ENCODE data around the gene LSAMP.

LSAMP gene

GRCh38 chr3:116298151-116298550 lies 147.1 kb downstream of the LSAMP start:
- H3K36me3 ChIP-seq (ENCODE audit: control insufficient read depth, insufficient read depth, low read length) = no peaks in the 10 kb centered on the region
- no peak overlapping the region for H3K27ac ChIP-seq (ENCODE audit: low read depth, low read length)
- no peaks in the 10 kb centered on the region for H3K9me3 ChIP-seq (ENCODE audit: control insufficient read depth, insufficient read depth, low read depth, low read length)
- peaks cover 11% of the 10 kb centered on the region for H3K4me1 ChIP-seq (ENCODE audit: control insufficient read depth, insufficient read depth, low read length)
- no peak overlapping the region for H3K9ac ChIP-seq (ENCODE audit: low read length)
- H3K4me3 ChIP-seq (ENCODE audit: low read depth, low read length) = no peak overlapping the region
- no peaks in the 10 kb centered on the region for H3K27me3 ChIP-seq (ENCODE audit: control insufficient read depth, insufficient read depth, low read length)

GRCh38 chr3:116291141-116291540 lies 154.1 kb downstream of the LSAMP start:
- H3K4me3 ChIP-seq (ENCODE audit: low read depth, low read length) = no peak overlapping the region
- no peaks in the 10 kb centered on the region for H3K36me3 ChIP-seq (ENCODE audit: control insufficient read depth, insufficient read depth, low read length)
- H3K27me3 ChIP-seq (ENCODE audit: control insufficient read depth, insufficient read depth, low read length) = no peaks in the 10 kb centered on the region
- no peaks in the 10 kb centered on the region for H3K4me1 ChIP-seq (ENCODE audit: control insufficient read depth, insufficient read depth, low read length)
- H3K9me3 ChIP-seq (ENCODE audit: control insufficient read depth, insufficient read depth, low read depth, low read length) = no peaks in the 10 kb centered on the region
- no peak overlapping the region for H3K9ac ChIP-seq (ENCODE audit: low read length)
- H3K27ac ChIP-seq (ENCODE audit: low read depth, low read length) = no peak overlapping the region

- no peak overlapping the region for H3K27ac ChIP-seq (ENCODE audit: low read depth, low read length)
Observed at GRCh38 chr3:116288485-116288884, 156.8 kb downstream of the LSAMP start.

GRCh38 chr3:116285781-116286421 lies 159.4 kb downstream of the LSAMP start:
- no peaks in the 10 kb centered on the region for H3K36me3 ChIP-seq (ENCODE audit: control insufficient read depth, insufficient read depth, low read length)
- no peak overlapping the region for H3K9ac ChIP-seq (ENCODE audit: low read length)
- no peak overlapping the region for H3K27ac ChIP-seq (ENCODE audit: low read depth, low read length)
- H3K27me3 ChIP-seq (ENCODE audit: control insufficient read depth, insufficient read depth, low read length) = no peaks in the 10 kb centered on the region
- H3K9me3 ChIP-seq (ENCODE audit: control insufficient read depth, insufficient read depth, low read depth, low read length) = no peaks in the 10 kb centered on the region
- no peak overlapping the region for H3K4me3 ChIP-seq (ENCODE audit: low read depth, low read length)
- H3K4me1 ChIP-seq (ENCODE audit: control insufficient read depth, insufficient read depth, low read length) = peaks cover 5% of the 10 kb centered on the region

More at GRCh38 chr3:116288485-116288884, 156.8 kb downstream of the LSAMP start:
- H3K4me3 ChIP-seq (ENCODE audit: low read depth, low read length) = no peak overlapping the region
- H3K4me1 ChIP-seq (ENCODE audit: control insufficient read depth, insufficient read depth, low read length) = peaks cover 5% of the 10 kb centered on the region
- H3K9me3 ChIP-seq (ENCODE audit: control insufficient read depth, insufficient read depth, low read depth, low read length) = no peaks in the 10 kb centered on the region
- H3K9ac ChIP-seq (ENCODE audit: low read length) = no peak overlapping the region
- no peaks in the 10 kb centered on the region for H3K27me3 ChIP-seq (ENCODE audit: control insufficient read depth, insufficient read depth, low read length)
- no peaks in the 10 kb centered on the region for H3K36me3 ChIP-seq (ENCODE audit: control insufficient read depth, insufficient read depth, low read length)

- Histone ChIP-seq H3K36me3 (ENCODE audit: control insufficient read depth, insufficient read depth, low read length) (no peaks in the 10 kb centered on the region), H3K27ac (ENCODE audit: low read depth, low read length) (no peak overlapping the region), H3K4me3 (ENCODE audit: low read depth, low read length) (no peak overlapping the region), H3K4me1 (ENCODE audit: control insufficient read depth, insufficient read depth, low read length) (peaks cover 14% of the 10 kb centered on the region), H3K27me3 (ENCODE audit: control insufficient read depth, insufficient read depth, low read length) (no peaks in the 10 kb centered on the region), H3K9ac (ENCODE audit: low read length) (no peak overlapping the region), H3K9me3 (ENCODE audit: control insufficient read depth, insufficient read depth, low read depth, low read length) (no peaks in the 10 kb centered on the region)
Observed at GRCh38 chr3:116281313-116282143, 163.8 kb downstream of the LSAMP start.

- H3K36me3 ChIP-seq (ENCODE audit: control insufficient read depth, insufficient read depth, low read length) = no peaks in the 10 kb centered on the region
- H3K4me3 ChIP-seq (ENCODE audit: low read depth, low read length) = no peak overlapping the region
Observed at GRCh38 chr3:116280130-116280740, 165.1 kb downstream of the LSAMP start.

GRCh38 chr3:116276675-116277074 lies 168.6 kb downstream of the LSAMP start:
- Histone ChIP-seq H3K4me1 (ENCODE audit: control insufficient read depth, insufficient read depth, low read length) (0 out of 2 replicates have a peak, but pooled peaks cover 9% of the 10 kb centered on the region), H3K4me3 (ENCODE audit: low read depth, low read length) (no peak overlapping the region), H3K27ac (ENCODE audit: low read depth, low read length) (no peak overlapping the region), H3K9ac (ENCODE audit: low read length) (no peak overlapping the region), H3K27me3 (ENCODE audit: control insufficient read depth, insufficient read depth, low read length) (no peaks in the 10 kb centered on the region), H3K9me3 (ENCODE audit: control insufficient read depth, insufficient read depth, low read depth, low read length) (no peaks in the 10 kb centered on the region), H3K36me3 (ENCODE audit: control insufficient read depth, insufficient read depth, low read length) (no peaks in the 10 kb centered on the region)

More at GRCh38 chr3:116280130-116280740, 165.1 kb downstream of the LSAMP start:
- Histone ChIP-seq H3K9me3 (ENCODE audit: control insufficient read depth, insufficient read depth, low read depth, low read length) (no peaks in the 10 kb centered on the region), H3K9ac (ENCODE audit: low read length) (no peak overlapping the region), H3K4me1 (ENCODE audit: control insufficient read depth, insufficient read depth, low read length) (0 out of 2 replicates have a peak, but pooled peaks cover 9% of the 10 kb centered on the region), H3K27ac (ENCODE audit: low read depth, low read length) (no peak overlapping the region), H3K27me3 (ENCODE audit: control insufficient read depth, insufficient read depth, low read length) (no peaks in the 10 kb centered on the region)

GRCh38 chr3:116270056-116270455 lies 175.2 kb downstream of the LSAMP start:
- peaks cover 13% of the 10 kb centered on the region for H3K4me1 ChIP-seq (ENCODE audit: control insufficient read depth, insufficient read depth, low read length)
- H3K27ac ChIP-seq (ENCODE audit: low read depth, low read length) = no peak overlapping the region
- no peak overlapping the region for H3K9ac ChIP-seq (ENCODE audit: low read length)
- no peaks in the 10 kb centered on the region for H3K27me3 ChIP-seq (ENCODE audit: control insufficient read depth, insufficient read depth, low read length)
- H3K36me3 ChIP-seq (ENCODE audit: control insufficient read depth, insufficient read depth, low read length) = no peaks in the 10 kb centered on the region
- H3K4me3 ChIP-seq (ENCODE audit: low read depth, low read length) = no peak overlapping the region
- H3K9me3 ChIP-seq (ENCODE audit: control insufficient read depth, insufficient read depth, low read depth, low read length) = no peaks in the 10 kb centered on the region

GRCh38 chr3:116267116-116267515 lies 178.2 kb downstream of the LSAMP start:
- peaks cover 9% of the 10 kb centered on the region; the same call in 1 of the 2 replicates for H3K27me3 ChIP-seq (ENCODE audit: control insufficient read depth, insufficient read depth, low read length)
- no peak overlapping the region for H3K9ac ChIP-seq (ENCODE audit: low read length)
- no peak overlapping the region for H3K27ac ChIP-seq (ENCODE audit: low read depth, low read length)
- H3K36me3 ChIP-seq (ENCODE audit: control insufficient read depth, insufficient read depth, low read length) = no peaks in the 10 kb centered on the region
- H3K4me3 ChIP-seq (ENCODE audit: low read depth, low read length) = no peak overlapping the region
- peaks cover 27% of the 10 kb centered on the region for H3K4me1 ChIP-seq (ENCODE audit: control insufficient read depth, insufficient read depth, low read length)
- H3K9me3 ChIP-seq (ENCODE audit: control insufficient read depth, insufficient read depth, low read depth, low read length) = no peaks in the 10 kb centered on the region

GRCh38 chr3:116265976-116266584 lies 179.2 kb downstream of the LSAMP start:
- H3K9ac ChIP-seq (ENCODE audit: low read length) = no peak overlapping the region
- no peak overlapping the region for H3K27ac ChIP-seq (ENCODE audit: low read depth, low read length)
- no peak overlapping the region for H3K4me3 ChIP-seq (ENCODE audit: low read depth, low read length)
- peaks cover 17% of the 10 kb centered on the region; the same call in 1 of the 2 replicates for H3K27me3 ChIP-seq (ENCODE audit: control insufficient read depth, insufficient read depth, low read length)
- no peaks in the 10 kb centered on the region for H3K36me3 ChIP-seq (ENCODE audit: control insufficient read depth, insufficient read depth, low read length)
- H3K9me3 ChIP-seq (ENCODE audit: control insufficient read depth, insufficient read depth, low read depth, low read length) = no peaks in the 10 kb centered on the region
- peaks cover 29% of the 10 kb centered on the region for H3K4me1 ChIP-seq (ENCODE audit: control insufficient read depth, insufficient read depth, low read length)

All from HUES6 (cell line).